ENCODE measurements around the gene VPS37D.

GRCh38 chr7:73667344-73668102 is at the start of gene VPS37D:
- TF ChIP-seq ZNF274 (IDR thresholded peaks at IDR 0.05; ENCODE audit: low read depth, low read length) (no peak), YY1 (IDR thresholded peaks at IDR 0.05; ENCODE audit: insufficient read depth, insufficient read length) (no peak), SUZ12 (IDR thresholded peaks at IDR 0.05; ENCODE audit: extremely low read depth, insufficient read depth, insufficient read length) (no peak)

Measured in NT2/D1 (cell line).